Neural progenitor cell (in vitro differentiated cells): Measurements from ENCODE around the gene MAMDC4. TPM values are rescaled to one million over a fixed set of nuclear protein-coding genes. Genes with fewer than 3 reads are reported as not detected.
"Not testable (repeated sequence)": the region's sequence is repeated elsewhere in the genome, so short reads cannot be mapped to it uniquely, and the experiment has no call there.

ENCODE experiments used
- DNase-seq: peaks from one replicate; pipeline ENCODE4 v3.0.0-alpha.2; 2016; ENCODE audit warnings: low spot score
- H2AFZ ChIP-seq: fragments of 200-600 bp; sonication (generic); replicated peaks from 2 replicates; pipeline ENCODE4 v1.6.1; 2016; ENCODE audit warnings: antibody characterized with exemption
- H3F3A ChIP-seq: fragments of 200-600 bp; sonication (generic); 2 replicates; pipeline ENCODE4 v1.6.1; 2016; ENCODE audit warnings: antibody characterized with exemption, low read depth
- H3K27ac ChIP-seq: fragments of 200-600 bp; sonication (generic); 2 replicates; pipeline ENCODE4 v1.5.1; 2016; ENCODE audit warnings: mild to moderate bottlenecking
- H3K27me3 ChIP-seq: fragments of 200-600 bp; sonication (generic); 2 replicates; pipeline ENCODE4 v1.6.1; 2016; ENCODE audit warnings: mild to moderate bottlenecking, moderate library complexity
- H3K36me3 ChIP-seq: fragments of 200-600 bp; sonication (generic); 2 replicates; pipeline ENCODE4 v1.5.1; 2016
- H3K4me1 ChIP-seq: fragments of 200-600 bp; sonication (generic); 2 replicates; pipeline ENCODE4 v1.6.1; 2016; ENCODE audit warnings: mixed run types
- H3K4me2 ChIP-seq: fragments of 200-600 bp; sonication (generic); 2 replicates; pipeline ENCODE4 v1.6.1; 2016
- H3K4me3 ChIP-seq: fragments of 200-600 bp; sonication (generic); 2 replicates; pipeline ENCODE4 v1.5.1; 2016
- H3K79me2 ChIP-seq: fragments of 200-600 bp; sonication (generic); 2 replicates; pipeline ENCODE4 v1.6.1; 2016; ENCODE audit warnings: low read depth
- H3K9ac ChIP-seq: fragments of 200-600 bp; sonication (generic); 2 replicates; pipeline ENCODE4 v1.6.1; 2016
- H3K9me3 ChIP-seq: fragments of 200-600 bp; sonication (generic); 2 replicates; pipeline ENCODE4 v1.5.1; 2016; ENCODE audit warnings: low read depth
- H4K20me1 ChIP-seq: fragments of 200-600 bp; sonication (generic); 2 replicates; pipeline ENCODE4 v1.6.1; 2016; ENCODE audit warnings: low read depth
- H3K27ac Mint-ChIP-seq: 3 replicates; pipeline ENCODE4 v1.8.0; 2021; ENCODE audit warnings: mixed read lengths
- H3K27me3 Mint-ChIP-seq: 2 replicates; pipeline ENCODE4 v1.8.0; 2022; ENCODE audit warnings: low read depth, mild to moderate bottlenecking, inconsistent platforms, moderate library complexity, mixed read lengths; ENCODE audit not compliant: insufficient read depth
- H3K36me3 Mint-ChIP-seq: 3 replicates; pipeline ENCODE4 v1.8.0; 2021; ENCODE audit warnings: mixed read lengths
- H3K4me1 Mint-ChIP-seq: 3 replicates; pipeline ENCODE4 v1.8.0; 2021; ENCODE audit warnings: mixed read lengths
- H3K4me3 Mint-ChIP-seq: 3 replicates; pipeline ENCODE4 v1.8.0; 2021; ENCODE audit warnings: mild to moderate bottlenecking, moderate library complexity, mixed read lengths
- H3K9me3 Mint-ChIP-seq: 3 replicates; pipeline ENCODE4 v1.8.0; 2020; ENCODE audit warnings: mixed read lengths
- CTCF ChIP-seq: fragments of 200-600 bp; sonication (generic); IDR thresholded peaks from 2 replicates; pipeline ENCODE4 v1.5.1; 2017; ENCODE audit warnings: antibody characterized with exemption, mild to moderate bottlenecking
- EZH2 ChIP-seq: fragments of 200-600 bp; sonication (generic); IDR thresholded peaks from 2 replicates; pipeline ENCODE4 v1.6.1; 2017; ENCODE audit warnings: antibody characterized with exemption, mild to moderate bottlenecking, moderate library complexity
- EZH2phosphoT487 ChIP-seq: fragments of 200-600 bp; sonication (generic); IDR thresholded peaks from 2 replicates; pipeline ENCODE4 v1.6.1; 2017; ENCODE audit warnings: antibody characterized with exemption
- total RNA-seq: library from RNA; depleted of rRNA; stranded (reverse); fragments of >200 nt; gene quantifications from 2 replicates; pipeline ENCODE4 v1.2.3, GENCODE V29; 2015; ENCODE audit warnings: low replicate concordance

The MAMDC4 gene
- total RNA-seq, 1 donor from 2014 or later = 2.6 TPM

- H3K4me1 Mint-ChIP-seq = peaks cover 23% of the 10 kb centered on the region
- not testable (repeated sequence) for H3K27ac ChIP-seq, H3K27ac Mint-ChIP-seq
These were observed 8.1 kb upstream of the MAMDC4 start for GRCh38 chr9:136843801-136844740.

GRCh38 chr9:136844761-136845464, 7.2 kb upstream of the MAMDC4 start:
- Histone ChIP-seq H4K20me1 (peaks cover 37% of the 10 kb centered on the region), H3K27me3 (peaks cover 20% of the 10 kb centered on the region), H3K9me3 (no peaks in the 10 kb centered on the region), H2AFZ (no peak overlapping the region), H3K27ac (no peak overlapping the region), H3K4me1 (peaks cover 23% of the 10 kb centered on the region), H3K36me3 (no peaks in the 10 kb centered on the region), H3K9ac (no peak overlapping the region), H3K4me2 (no peak overlapping the region), H3K4me3 (no peak overlapping the region), H3F3A (peaks cover 40% of the 10 kb centered on the region), H3K79me2 (peaks cover under 1% of the 10 kb centered on the region)
- Mint-ChIP-seq H3K27ac (no peak overlapping the region), H3K4me1 (peaks cover 21% of the 10 kb centered on the region), H3K27me3 (peaks cover 25% of the 10 kb centered on the region), H3K9me3 (no peaks in the 10 kb centered on the region), H3K4me3 (no peak overlapping the region), H3K36me3 (no peaks in the 10 kb centered on the region)
- no peak for DNase-seq
- TF ChIP-seq EZH2phosphoT487 = no peak
- no peak for TF ChIP-seq CTCF
- TF ChIP-seq EZH2 = no peak

More at GRCh38 chr9:136843801-136844740, 8.1 kb upstream of the MAMDC4 start:
- not testable (repeated sequence) for H3K9ac ChIP-seq, H3K36me3 ChIP-seq, H3K4me3 Mint-ChIP-seq, H3K9me3 Mint-ChIP-seq, H3K79me2 ChIP-seq, H3K4me2 ChIP-seq, H2AFZ ChIP-seq, H3K4me3 ChIP-seq, H3K36me3 Mint-ChIP-seq, H3K9me3 ChIP-seq
- Histone ChIP-seq H4K20me1 (peaks cover 40% of the 10 kb centered on the region), H3K27me3 (peaks cover 20% of the 10 kb centered on the region), H3F3A (peaks cover 43% of the 10 kb centered on the region), H3K4me1 (peaks cover 23% of the 10 kb centered on the region)
- peaks cover 25% of the 10 kb centered on the region for H3K27me3 Mint-ChIP-seq
- peak; percentile 52 for TF ChIP-seq CTCF
- DNase-seq = peak; percentile 49

GRCh38 chr9:136845465-136846260, 6.5 kb upstream of the MAMDC4 start:
- Histone ChIP-seq H3K4me2 (no peak overlapping the region), H3K9me3 (no peaks in the 10 kb centered on the region), H3K4me1 (peaks cover 20% of the 10 kb centered on the region), H2AFZ (no peak overlapping the region), H3K27me3 (peaks cover 20% of the 10 kb centered on the region), H4K20me1 (peaks cover 37% of the 10 kb centered on the region), H3K9ac (no peak overlapping the region), H3K36me3 (no peaks in the 10 kb centered on the region), H3K79me2 (peaks cover 8% of the 10 kb centered on the region), H3K4me3 (no peak overlapping the region), H3F3A (peaks cover 32% of the 10 kb centered on the region), H3K27ac (no peak overlapping the region)
- Mint-ChIP-seq H3K36me3 (no peaks in the 10 kb centered on the region), H3K9me3 (no peaks in the 10 kb centered on the region), H3K27me3 (peaks cover 24% of the 10 kb centered on the region), H3K27ac (no peak overlapping the region), H3K4me3 (no peak overlapping the region), H3K4me1 (peaks cover 18% of the 10 kb centered on the region)
- no peak for DNase-seq
- TF ChIP-seq EZH2 (no peak), CTCF (no peak), EZH2phosphoT487 (no peak)
